Measurements from ENCODE around the gene UBALD2.
"Not testable (repeated sequence)": the region's sequence is repeated elsewhere in the genome, so short reads cannot be mapped to it uniquely, and the experiment has no call there.

Gene UBALD2

DNA sequence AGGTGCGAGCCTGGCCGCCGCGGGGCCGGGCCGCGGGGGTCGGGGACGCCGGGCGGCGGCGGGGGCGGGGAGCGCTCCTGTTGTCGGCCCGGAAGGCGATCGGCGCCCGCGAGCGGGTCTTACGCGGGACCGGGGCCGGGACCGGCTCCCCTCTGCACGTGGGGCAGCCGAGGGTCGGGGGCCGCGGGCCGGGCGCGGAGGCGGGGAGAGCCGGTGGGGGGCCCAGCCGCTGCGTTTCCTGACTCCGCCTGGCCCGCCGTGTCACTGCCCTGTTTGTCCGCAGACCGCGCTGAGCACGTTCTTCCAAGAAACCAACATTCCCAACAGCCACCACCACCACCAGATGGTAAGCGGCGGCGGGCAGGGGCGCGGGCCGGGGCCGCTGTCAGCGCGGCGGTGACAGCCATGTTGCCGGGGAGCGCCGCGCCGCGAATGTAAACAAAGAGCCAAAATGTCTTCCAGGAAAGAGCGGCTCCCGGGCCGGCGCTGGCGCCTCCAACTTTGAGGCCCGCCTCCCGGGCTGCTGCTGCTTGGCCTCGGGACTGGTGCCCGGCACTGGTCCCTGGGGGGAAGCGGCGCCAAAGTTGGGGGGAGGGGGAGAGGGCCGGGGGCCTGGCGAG is 586 bp downstream of the UBALD2 start:
- DNase-seq (ENCODE audit: low read depth) = peak; percentile 48

- no peak for DNase-seq (ENCODE audit: low read depth)
These were observed 1.2 kb downstream of the UBALD2 start for GRCh38 chr17:76266244-76266938.

GRCh38 chr17:76267051-76267576 is 2.0 kb downstream of the UBALD2 start:
- no peak for DNase-seq (ENCODE audit: low read depth)

DNA sequence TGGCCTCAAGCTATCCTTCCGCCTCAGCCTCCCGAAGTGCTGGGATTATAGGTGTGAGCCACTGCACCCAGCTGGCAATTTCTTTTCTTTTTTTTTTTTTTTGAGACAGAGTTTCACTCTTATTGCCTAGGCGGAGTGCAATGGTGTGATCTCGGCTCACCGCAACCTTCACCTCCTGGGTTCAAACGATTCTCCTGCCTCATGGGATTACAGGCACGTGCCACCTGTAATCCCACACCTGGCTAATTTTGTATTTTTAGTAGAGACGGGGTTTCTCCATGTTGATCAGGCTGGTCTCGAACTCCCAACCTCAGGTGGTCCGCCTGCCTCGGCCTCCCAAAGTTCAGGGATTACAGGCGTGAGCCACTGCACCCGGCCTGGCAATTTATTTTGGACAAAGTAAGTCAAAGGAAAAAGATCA is 2.4 kb downstream of the UBALD2 start:
- DNase-seq (ENCODE audit: low read depth) = not testable (repeated sequence)

DNA sequence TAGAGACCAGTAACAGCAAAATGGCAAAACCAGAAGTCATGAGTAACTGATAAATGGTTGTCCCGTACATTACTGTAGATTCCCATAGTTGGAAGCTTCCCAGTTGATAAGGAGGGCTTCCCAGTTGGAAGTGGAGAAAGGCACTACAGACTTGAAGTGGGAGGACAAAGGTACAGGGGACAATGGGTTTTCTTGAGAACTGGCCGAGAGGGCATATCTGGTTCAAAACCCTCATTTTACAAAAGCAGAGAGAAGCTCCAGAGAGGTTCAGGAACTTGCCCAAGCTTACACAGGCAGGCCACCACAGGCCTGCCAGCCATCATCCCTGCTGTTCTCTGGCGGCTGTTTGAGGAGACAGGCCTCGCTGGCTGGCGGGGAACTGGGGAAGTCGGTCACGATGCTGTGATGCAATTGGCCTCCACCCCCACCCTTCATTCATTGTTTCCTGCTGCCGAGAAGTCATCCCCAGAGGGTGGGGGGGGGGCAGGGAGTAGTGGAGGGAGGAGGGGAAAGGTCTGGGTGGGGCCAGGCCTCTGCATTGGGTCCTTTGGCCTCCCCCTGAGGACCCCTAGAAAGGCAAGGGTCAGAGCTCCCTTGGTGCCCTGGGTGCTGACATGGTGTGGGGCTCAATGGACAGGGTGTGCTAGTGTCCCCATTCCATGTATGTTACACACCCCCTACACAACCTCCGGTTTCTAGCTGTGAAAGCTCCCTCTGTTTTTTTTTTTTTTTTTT is 3.0 kb downstream of the UBALD2 start:
- DNase-seq (ENCODE audit: low read depth) = peak; percentile 52

DNA sequence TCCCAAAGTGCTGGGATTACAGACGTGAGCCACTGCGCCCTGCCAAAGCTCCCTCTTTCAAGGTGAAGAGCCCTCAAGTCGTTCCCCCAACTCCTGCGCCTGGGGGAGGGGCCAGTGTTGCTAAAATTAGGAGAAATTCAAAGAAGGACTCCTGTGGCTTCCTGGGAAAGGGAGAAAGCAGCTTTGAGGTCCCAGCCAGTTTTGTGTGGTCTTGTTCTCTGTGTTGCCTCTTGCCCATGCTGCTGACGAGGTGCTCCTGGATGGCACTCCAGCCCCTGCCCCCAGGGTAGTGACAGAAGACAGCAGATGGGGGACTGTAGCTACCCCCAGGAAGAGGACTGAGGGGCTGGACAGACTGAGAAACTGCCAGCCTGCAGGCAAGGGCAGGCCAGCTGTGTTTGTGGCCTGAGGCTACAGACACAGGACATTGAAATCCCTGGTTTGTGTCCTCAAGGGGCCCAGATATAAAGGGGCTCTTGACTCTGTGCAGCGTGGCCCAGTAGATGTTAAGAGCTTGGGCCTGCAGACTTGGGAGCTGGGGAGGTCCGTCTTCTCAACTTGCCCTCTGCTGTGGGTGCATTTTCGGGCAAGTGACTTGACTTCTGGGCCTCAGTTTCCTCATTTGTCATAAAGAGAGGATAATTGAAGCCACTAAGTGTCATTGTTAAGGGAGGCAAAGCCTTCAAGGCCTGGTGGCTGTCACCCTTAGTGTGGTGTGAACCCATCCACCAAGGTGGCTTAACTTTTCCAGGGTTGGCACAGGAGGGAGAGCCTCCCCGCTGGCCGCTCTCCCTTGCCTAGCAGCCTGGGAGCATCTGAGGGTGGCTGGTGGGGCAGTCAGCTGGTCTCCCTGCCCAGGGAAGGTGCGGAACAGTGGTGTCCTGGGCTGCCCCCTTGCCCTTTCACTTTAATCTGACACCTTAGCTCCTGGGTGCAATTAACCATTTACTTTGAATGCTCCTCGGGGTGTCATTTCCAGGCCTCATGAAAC is 4.1 kb downstream of the UBALD2 start:
- DNase-seq (ENCODE audit: low read depth) = no peak

- DNase-seq (ENCODE audit: low read depth) = no peak
These were observed 5.0 kb downstream of the UBALD2 start for GRCh38 chr17:76270127-76270592.

- DNase-seq (ENCODE audit: low read depth) = no peak
These were observed 5.9 kb downstream of the UBALD2 start for GRCh38 chr17:76270770-76271668.

GRCh38 chr17:76271669-76272540 is 6.8 kb downstream of the UBALD2 start:
- peak; percentile 46 for DNase-seq (ENCODE audit: low read depth)

- DNase-seq (ENCODE audit: low read depth) = no peak
These were observed 7.6 kb downstream of the UBALD2 start for GRCh38 chr17:76272541-76273444.

- no peak for DNase-seq (ENCODE audit: low read depth)
These were observed 8.4 kb downstream of the UBALD2 start for GRCh38 chr17:76273445-76274111.

- no peak for DNase-seq (ENCODE audit: low read depth)
These were observed 9.2 kb downstream of the UBALD2 start for GRCh38 chr17:76274112-76274956.

- no peak for DNase-seq (ENCODE audit: low read depth)
These were observed 10.4 kb downstream of the UBALD2 start for GRCh38 chr17:76275382-76276068.

DNA sequence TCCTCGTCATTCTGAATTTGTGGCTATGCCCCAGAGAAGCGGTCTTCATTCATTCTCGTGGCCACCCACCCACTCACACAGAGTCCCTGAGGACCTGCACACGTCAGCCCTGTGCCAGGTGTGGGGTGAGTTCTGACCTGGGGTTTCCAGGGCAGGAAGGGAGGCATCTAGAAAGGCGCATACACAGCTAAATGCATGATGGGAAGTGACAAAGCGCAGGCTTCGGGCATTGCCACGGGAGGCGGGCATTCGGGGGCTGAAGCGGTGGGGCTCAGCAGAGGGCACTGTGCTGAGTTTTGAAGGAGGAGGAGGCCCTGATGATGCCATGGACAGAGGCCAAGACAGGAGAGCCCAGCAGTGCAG is 10.9 kb downstream of the UBALD2 start:
- no peak for DNase-seq (ENCODE audit: low read depth)

DNA sequence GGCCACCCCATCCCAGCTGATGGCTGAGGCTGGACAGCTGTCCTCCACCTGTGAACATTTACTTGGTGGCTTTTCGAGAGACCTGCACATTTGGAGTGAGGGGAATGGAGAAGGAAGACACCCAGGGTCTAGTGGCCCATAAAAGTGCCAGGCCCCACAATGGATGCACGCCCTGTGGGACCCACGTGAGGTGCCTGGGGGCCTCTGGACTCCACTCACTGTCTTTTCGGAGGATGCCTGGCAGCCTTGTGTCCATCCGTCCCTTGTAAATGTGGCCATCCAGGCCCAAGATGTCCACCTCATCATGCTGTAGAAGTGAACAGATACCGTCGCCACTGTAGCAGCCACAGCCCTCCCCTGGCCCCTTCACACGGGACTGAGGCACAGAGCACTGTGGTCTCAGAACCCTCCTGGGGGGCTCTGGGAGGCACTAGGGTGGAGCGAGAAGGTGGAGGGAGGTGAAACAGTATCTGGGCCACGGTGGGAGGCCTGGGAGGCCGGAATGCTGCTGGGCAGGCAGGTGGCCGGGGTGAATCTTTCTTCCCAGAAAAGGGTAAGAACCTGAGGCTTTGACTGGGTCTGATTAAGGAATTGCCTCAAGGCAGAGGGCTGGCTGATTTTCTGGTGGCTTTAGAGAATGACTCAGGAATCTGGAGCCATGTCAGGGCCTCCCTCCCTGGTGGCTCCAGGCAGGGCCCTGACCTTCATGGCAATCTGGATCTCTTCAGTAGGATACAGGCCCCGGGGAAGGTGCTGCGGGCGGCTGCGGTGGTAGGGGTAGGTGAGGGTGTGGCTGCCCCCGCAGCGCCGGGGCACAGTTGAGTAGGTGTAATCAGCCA is 11.5 kb downstream of the UBALD2 start:
- DNase-seq (ENCODE audit: low read depth) = no peak

Data from activated T-cell treated with anti-CD3 and anti-CD28 coated beads for 1 hour (primary cell).